Epithelial cell of proximal tubule (primary cell): ENCODE data around the gene PGA5. TPM values are rescaled to one million over a fixed set of nuclear protein-coding genes. Genes with fewer than 3 reads are reported as not detected.

Experiments
- DNase-seq: peaks from one replicate; pipeline ENCODE4 v3.0.0-alpha.2; 2011; ENCODE audit warnings: low read depth
- H3K4me3 ChIP-seq: 2 replicates; pipeline ENCODE4 v1.5.1; 2011; ENCODE audit warnings: low read depth, mild to moderate bottlenecking, low read length
- total RNA-seq: library from RNA; depleted of rRNA; stranded (reverse); fragments of >200 nt; gene quantifications from 2 replicates; pipeline ENCODE4 v1.2.3, GENCODE V29; 2015
- TF ChIP-seq, protein P1 (sequence below): conservative IDR thresholded peaks from 2 replicates; pipeline ENCODE4 v1.5.1; 2012; ENCODE audit warnings: low read depth, mild to moderate bottlenecking, low read length

Gene PGA5
- total RNA-seq, 1 donor from 2014 or later, result not detected

DNA sequence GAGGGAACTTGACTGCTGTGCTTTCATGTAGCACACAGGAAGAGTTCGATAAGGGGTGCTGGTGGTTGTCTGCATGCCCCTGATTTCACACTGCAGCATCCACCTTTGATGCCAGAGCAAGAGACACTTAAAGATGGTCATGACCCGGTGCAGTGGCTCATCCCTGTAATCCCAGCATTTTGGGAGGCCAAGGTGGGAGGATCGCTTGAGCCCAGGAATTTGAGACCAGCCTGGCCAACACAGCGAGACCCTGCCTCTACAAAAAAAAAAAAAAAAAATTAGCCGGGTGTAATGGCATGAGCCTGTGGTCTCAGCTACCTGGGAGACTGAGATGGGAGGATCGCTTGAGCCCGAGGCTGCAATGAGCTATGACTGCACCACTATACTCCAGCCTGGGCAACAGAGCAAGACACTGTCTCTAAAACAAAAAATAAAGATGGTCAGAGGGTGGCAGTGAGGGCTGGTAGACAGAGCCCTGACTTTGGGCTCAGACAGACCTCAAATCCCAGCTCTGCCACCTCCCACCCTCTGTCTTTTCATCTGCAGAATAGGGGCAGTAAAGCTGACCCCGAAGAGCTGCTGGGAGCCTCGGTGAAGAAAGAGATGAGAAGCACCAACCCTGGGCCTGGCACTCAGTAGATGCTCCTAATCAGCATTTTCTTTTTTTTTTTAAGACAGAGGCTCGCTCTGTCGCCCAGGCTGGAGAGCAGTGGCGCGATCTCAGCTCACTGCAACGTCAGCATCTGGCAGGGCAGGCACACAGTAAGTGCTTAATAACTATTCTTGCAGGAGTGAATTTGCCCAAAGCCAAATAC is 36.4 kb downstream of the PGA5 start:
- H3K4me3 ChIP-seq, result no peak overlapping the region
- TF ChIP-seq, protein P1, sequence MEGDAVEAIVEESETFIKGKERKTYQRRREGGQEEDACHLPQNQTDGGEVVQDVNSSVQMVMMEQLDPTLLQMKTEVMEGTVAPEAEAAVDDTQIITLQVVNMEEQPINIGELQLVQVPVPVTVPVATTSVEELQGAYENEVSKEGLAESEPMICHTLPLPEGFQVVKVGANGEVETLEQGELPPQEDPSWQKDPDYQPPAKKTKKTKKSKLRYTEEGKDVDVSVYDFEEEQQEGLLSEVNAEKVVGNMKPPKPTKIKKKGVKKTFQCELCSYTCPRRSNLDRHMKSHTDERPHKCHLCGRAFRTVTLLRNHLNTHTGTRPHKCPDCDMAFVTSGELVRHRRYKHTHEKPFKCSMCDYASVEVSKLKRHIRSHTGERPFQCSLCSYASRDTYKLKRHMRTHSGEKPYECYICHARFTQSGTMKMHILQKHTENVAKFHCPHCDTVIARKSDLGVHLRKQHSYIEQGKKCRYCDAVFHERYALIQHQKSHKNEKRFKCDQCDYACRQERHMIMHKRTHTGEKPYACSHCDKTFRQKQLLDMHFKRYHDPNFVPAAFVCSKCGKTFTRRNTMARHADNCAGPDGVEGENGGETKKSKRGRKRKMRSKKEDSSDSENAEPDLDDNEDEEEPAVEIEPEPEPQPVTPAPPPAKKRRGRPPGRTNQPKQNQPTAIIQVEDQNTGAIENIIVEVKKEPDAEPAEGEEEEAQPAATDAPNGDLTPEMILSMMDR, result no peak
- DNase-seq, result no peak

DNA sequence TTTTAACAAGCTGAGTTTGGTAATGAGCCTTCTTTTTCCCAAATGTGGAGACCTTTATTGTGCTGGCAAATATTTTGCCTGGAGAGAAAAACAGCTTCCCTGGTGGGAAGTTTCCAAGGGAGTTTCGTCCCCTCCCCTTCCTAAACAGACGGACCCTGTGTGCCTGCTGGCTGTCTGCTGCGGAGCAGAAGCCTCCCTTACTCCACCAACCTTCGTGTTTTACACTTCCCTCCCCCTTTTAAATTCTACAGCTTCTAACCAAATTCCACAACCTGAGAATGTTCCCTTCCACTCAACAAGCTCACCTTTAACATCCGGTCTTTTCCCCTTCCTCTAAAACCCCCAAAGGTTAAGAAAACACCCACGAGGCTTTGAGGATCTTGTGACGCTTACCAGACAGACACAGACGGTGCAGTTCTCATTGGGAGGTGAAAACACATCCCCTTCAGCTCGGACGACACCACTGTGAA is 37.1 kb downstream of the PGA5 start:
- DNase-seq, result no peak
- no peak overlapping the region for H3K4me3 ChIP-seq
- TF ChIP-seq, protein P1, result no peak

DNA sequence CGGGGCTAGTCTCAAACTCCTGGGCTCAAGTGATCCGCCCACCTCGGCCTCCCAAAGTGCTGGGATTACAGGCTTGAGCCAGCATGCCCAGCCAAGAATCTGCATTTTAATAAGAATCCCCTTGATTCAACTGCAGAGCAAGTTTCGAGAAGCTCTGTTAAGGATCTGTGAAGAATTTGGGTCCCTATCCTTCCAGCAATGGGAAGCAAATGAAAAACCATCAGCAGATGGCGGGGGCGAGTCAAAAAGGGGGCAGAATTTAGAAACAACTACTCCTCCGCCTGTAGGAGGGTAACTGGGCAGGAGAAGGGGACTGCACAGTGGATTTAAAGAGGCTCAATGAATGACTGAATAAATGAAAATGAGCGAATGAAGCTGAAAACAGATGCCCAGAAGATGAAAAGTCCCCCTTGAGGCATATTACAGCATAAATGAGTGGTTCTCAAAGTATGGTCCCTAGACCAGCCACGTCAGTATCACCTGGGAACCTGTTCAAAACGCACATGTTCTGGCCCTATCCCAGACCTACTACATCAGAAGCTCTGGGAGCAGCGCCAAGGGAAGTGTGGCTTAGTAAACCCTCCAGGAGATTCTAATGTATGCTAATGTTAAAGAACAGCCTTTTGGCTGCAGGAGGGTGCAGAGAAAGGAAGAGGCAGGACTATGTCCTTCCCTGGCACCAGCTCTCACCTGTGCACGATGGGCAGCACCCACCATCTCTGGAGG is 39.1 kb downstream of the PGA5 start:
- no peak for DNase-seq
- TF ChIP-seq, protein P1, result no peak
- no peak overlapping the region for H3K4me3 ChIP-seq

DNA sequence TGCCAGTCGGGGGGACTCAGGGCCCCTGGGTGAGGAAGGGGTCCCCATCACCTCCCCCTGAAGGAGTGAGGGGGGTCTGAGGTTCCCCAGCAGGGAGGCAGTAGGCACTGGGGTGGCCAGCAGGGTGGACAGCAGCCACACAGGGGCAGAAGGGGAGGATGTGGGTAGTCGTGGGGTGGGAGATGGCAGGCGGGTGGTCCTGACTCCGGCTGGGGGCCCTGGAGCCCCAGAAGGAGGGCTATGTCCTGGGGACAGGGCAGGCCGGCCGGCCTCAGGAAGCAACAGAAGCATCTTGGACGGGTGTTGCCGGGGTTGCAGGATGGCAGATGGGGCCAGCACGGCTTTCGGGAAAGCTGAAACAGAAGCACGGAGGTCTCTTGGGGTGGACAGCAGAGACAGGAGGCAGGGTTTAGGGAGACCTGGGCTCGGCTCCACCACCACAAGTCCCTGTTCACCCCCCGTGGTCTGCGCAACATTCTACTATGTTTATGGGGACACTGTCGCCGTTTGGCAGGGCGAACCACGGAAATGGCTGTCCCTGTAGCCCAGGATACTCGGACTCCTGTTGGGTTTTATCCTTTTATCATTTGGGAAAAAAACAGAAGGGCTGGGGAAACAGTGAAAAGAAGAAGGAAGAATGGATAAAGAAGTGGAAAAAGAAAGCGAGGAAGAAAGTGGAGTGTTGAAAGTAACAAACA is 40.1 kb downstream of the PGA5 start:
- TF ChIP-seq, protein P1, result no peak
- no peak overlapping the region for H3K4me3 ChIP-seq
- DNase-seq, result no peak

DNA sequence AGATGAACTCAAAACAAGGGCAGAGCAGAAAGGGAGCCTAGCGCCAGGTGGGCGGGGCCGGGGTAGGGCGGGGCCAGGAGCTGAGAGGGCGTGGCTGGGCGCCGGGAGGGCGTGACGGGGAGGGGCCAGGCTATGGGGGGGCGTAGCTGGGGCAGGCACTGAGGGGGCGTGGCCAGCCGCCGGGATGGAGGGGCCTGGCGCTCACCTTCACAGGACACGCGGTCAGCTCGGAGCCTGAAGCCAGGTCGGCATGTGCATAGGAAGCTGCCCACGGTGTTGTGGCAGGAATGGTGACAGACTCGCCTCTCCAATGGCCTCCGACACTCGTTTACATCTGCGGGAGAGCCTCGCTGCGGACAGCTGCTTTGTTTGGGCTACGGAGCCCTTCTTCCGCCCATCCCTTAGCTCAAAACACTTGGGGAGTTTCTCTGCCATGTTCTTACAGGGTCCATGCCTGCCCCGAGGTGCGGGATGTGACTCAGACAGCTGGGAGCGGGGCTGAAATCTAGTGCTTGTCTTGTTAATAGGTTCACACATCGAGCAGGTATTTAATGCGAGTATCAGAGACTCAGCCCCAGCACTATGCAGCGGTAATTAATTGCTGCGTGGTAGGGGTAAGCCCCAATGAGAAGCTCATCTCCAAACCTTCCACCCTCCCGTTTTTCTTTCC is 40.7 kb downstream of the PGA5 start:
- DNase-seq, result no peak
- TF ChIP-seq, protein P1, result no peak

DNA sequence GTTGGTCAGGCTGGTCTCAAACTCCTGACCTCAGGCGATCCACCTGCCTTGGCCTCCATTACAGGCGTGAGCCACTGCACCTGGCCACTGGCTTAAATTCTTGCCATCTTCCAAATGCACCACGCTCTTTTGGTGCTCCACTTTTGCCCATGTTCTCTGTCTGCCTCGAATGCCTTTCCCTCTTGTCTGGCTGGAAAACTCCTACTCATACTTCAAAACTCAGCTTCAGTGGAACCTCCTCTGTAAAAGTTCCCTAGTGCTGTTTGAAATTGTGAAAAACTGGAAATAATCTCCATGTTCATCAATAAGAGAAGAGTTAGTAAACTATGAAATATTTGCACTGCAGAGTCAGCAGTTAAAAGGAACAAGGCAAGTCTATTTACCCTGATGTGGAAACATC is 42.6 kb downstream of the PGA5 start:
- no peak overlapping the region for H3K4me3 ChIP-seq
- TF ChIP-seq, protein P1, result no peak
- no peak for DNase-seq

More for the DNA sequence above, 40.7 kb downstream of the PGA5 start:
- no peak overlapping the region for H3K4me3 ChIP-seq
